ENCODE results near the gene LAMTOR2.
"Not testable (repeated sequence)": the region's sequence is repeated elsewhere in the genome, so short reads cannot be mapped to it uniquely, and the experiment has no call there.

Gene LAMTOR2

GRCh38 chr1:156052862-156053767 is 1.5 kb upstream of the LAMTOR2 start:
- peak; percentile 72 for DNase-seq (ENCODE audit: low spot score)

GRCh38 chr1:156053768-156054499 is 648 bp upstream of the LAMTOR2 start, which contains the start of gene UBQLN4:
TSS of gene UBQLN4 (minus strand) at chr1:156053798. CDS start at chr1:156053701, 97 bp downstream.
- peak; percentile 87 for DNase-seq (ENCODE audit: low spot score)

DNA sequence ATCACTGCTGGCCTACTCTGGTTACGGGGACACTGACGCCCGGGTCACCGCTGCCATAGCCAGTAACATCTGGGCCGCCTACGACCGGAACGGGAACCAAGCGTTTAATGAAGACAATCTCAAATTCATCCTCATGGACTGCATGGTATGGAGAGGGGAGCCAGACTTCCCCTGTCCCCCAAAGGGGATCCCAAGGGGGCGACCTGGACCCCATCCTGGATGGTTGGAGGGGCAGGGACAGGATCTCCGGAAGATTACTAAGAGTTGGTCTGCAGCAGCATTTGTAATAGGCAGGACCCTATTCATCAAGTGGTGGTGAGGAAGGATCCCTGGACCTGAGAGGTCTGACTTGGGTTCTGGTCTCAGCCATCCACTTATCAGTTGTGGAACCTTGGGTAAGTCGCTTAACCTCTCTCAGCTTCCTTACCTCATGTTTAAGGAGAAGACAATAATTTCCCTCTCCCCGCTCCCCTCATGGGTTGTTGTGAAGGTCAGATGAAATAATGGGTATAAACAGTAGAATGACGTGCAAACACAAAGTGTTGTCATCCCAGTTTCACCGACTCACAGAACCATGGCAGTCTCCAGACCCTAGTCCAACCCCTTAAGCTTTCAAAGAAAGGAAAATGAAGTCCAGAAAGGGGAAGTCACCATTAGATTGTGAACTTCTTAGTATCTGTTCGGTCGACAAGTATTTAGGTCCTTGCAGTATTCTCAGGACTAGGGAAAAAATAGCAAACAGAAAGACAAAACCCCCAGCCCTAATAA is 883 bp downstream of the LAMTOR2 start:
- no peak for DNase-seq (ENCODE audit: low spot score)

GRCh38 chr1:156056326-156056849 is 1.8 kb downstream of the LAMTOR2 start:
- DNase-seq (ENCODE audit: low spot score): no peak

DNA sequence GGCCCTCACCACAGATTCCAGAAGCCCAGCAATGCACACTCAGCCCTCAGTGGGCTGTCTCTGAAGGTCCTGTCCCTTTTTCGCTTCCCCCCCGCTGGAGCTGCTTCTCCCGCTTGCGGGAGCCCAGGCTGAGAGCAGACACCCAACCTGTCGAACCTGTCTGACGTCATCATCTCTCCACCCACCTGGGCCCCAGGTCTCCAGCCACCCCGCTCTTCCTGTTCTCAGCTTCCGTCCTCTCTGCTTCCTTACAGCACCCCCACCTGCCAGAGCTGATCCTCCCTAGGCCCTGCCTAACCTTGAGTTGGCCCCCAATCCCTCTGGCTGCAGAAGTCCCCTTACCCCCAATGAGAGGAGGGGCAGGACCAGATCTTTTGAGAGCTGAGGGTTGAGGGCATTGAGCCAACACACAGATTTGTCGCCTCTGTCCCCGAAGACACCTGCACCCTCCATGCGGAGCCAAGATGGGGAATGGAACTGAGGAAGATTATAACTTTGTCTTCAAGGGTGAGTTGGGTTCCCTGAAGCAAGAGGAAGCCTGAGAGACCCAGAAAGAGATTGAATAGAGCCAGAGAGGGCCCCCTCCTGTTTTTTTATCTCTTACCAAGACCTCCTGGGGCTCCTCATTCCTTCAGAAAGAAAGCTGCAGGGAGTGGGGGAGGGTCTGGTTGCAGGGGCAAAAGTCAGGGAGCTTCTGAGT is 6.5 kb downstream of the LAMTOR2 start, which contains the start of gene RAB25:
TSS of gene RAB25 (plus strand) at position 224 of the 700 bp plus-strand sequence. CDS start at position 465, 241 bp downstream.
- DNase-seq (ENCODE audit: low spot score): peak; percentile 79

- peak; percentile 47 for DNase-seq (ENCODE audit: low spot score)
Measured at GRCh38 chr1:156062189-156062588, 7.6 kb downstream of the LAMTOR2 start.

DNA sequence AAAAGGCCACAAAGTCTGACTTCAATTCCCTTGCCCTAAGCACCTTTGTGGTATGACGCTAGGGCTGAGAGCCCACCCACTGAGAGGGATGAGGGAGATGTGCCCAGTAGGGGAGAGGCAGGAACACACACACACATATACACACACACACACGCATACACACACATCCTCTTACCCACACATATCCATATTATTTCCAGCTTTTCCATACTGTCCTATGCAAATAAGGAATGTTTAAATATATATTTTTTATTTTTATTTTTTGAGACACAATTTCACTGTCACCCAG is 9.4 kb downstream of the LAMTOR2 start:
- DNase-seq (ENCODE audit: low spot score): no peak

- DNase-seq (ENCODE audit: low spot score): no peak
Measured at GRCh38 chr1:156064615-156065014, 10.0 kb downstream of the LAMTOR2 start.

DNA sequence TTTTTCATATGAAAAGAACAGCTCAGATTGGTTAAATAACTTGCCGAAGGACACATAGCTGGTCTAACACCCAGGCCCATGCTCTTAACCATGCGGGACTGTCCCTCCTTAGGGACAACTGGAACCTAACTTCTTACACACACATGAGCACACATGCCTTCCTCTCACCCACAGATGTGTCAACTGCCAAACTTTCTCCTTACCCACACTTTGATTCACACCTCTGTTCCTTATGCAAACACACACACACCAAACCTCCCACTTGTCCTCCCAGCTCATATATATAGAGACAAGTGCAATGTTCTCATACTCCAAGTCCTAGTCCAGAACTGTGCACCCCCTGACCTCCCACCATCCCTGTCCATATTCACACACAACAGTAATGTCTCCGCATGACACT is 10.6 kb downstream of the LAMTOR2 start:
- DNase-seq (ENCODE audit: low spot score): no peak

- no peak for DNase-seq (ENCODE audit: low spot score)
Measured at GRCh38 chr1:156065871-156066270, 11.3 kb downstream of the LAMTOR2 start.

GRCh38 chr1:156067262-156067661 is 12.7 kb downstream of the LAMTOR2 start:
- DNase-seq (ENCODE audit: low spot score): no peak

- DNase-seq (ENCODE audit: low spot score): no peak
Measured at GRCh38 chr1:156069490-156070455, 15.2 kb downstream of the LAMTOR2 start.

GRCh38 chr1:156070548-156070947 is 16.0 kb downstream of the LAMTOR2 start:
- no peak for DNase-seq (ENCODE audit: low spot score)

GRCh38 chr1:156071332-156071816 is 16.8 kb downstream of the LAMTOR2 start:
- DNase-seq (ENCODE audit: low spot score): not testable (repeated sequence)

DNA sequence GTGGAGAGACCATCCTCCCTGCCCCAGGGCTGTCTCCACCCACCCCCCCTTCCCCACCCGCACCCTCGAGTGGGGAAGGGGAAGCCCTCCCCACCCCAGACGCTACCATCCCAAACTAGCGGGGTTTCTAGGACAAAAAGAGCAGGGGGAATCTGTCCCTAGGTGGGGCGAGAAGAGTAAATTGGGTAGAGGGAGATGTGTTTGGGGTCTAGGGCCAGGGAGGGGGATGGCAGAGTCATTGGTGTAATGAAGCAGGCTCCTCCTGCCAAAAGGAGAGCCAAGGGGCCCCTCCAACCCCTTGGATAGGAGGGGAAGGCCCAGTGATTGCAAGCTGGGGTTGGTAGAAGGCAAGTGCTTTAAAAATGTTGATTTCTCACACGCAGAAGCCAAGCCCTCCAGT is 17.7 kb downstream of the LAMTOR2 start:
- DNase-seq (ENCODE audit: low spot score): no peak

DNA sequence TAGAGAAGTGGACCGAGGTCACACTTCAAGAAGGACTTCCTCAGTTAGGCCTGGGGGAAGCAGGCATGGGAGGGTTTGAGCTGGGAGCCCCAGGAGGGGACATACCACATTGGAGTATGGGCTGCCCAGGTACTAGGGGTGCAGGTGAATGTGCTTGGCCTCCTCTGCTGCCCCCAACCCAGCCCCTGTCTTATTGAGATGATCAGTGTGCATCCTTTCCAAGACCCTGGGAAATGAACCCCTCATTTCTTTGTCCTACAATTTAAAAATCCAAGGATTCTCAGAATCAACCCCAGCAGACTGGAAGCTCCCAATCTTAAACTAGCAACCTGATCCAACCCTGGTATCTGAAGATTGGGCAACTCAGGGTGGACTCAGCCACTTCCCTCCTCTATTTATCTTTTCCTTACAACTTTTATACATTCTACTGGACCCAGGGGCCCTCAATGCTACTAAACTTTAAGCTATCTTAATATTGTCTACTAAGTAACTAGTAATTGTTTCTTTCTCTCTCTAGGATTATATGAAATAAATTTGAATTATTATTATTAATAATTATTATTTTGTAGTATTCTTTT is 18.6 kb downstream of the LAMTOR2 start:
- DNase-seq (ENCODE audit: low spot score): no peak

- no peak for DNase-seq (ENCODE audit: low spot score)
Measured at GRCh38 chr1:156073740-156074139, 19.2 kb downstream of the LAMTOR2 start.

GRCh38 chr1:156074661-156075060 is 20.1 kb downstream of the LAMTOR2 start:
- DNase-seq (ENCODE audit: low spot score): no peak

- DNase-seq (ENCODE audit: low spot score): no peak
Measured at GRCh38 chr1:156075162-156075561, 20.6 kb downstream of the LAMTOR2 start.

- no peak for DNase-seq (ENCODE audit: low spot score)
Measured at GRCh38 chr1:156075775-156076204, 21.2 kb downstream of the LAMTOR2 start.

All from kidney tubule cell (primary cell).